ENCODE data around the gene NDFIP1. TPM values are rescaled to one million over a fixed set of nuclear protein-coding genes. Genes with fewer than 3 reads are reported as not detected.

The NDFIP1 gene
- total RNA-seq, 1 donor from 2014 or later: 16.8 TPM

- Histone ChIP-seq H3K27me3 (ENCODE audit: control insufficient read depth, insufficient read depth, low read length) (no peaks in the 10 kb centered on the region), H3K36me3 (ENCODE audit: control insufficient read depth, insufficient read depth, low read length) (no peaks in the 10 kb centered on the region), H3K4me3 (ENCODE audit: low read depth, low read length) (no peak overlapping the region)
- no peak for DNase-seq (ENCODE audit: low read depth)
- TF ChIP-seq CTCF (IDR thresholded peaks at IDR 0.05; ENCODE audit: insufficient read depth, low read length, severe bottlenecking): no peak
- FAIRE-seq: no peak
Measured at GRCh38 chr5:142102980-142103740, 5.4 kb upstream of the NDFIP1 start.

- no peak overlapping the region for H3K4me3 ChIP-seq (ENCODE audit: low read depth, low read length)
- H3K36me3 ChIP-seq (ENCODE audit: control insufficient read depth, insufficient read depth, low read length): no peaks in the 10 kb centered on the region
- no peak for TF ChIP-seq CTCF (IDR thresholded peaks at IDR 0.05; ENCODE audit: insufficient read depth, low read length, severe bottlenecking)
- FAIRE-seq (no peak), DNase-seq (ENCODE audit: low read depth) (no peak)
- no peaks in the 10 kb centered on the region for H3K27me3 ChIP-seq (ENCODE audit: control insufficient read depth, insufficient read depth, low read length)
Measured at GRCh38 chr5:142104491-142104890, 4.1 kb upstream of the NDFIP1 start.

GRCh38 chr5:142106061-142106460 lies 2.5 kb upstream of the NDFIP1 start:
- no peaks in the 10 kb centered on the region for H3K27me3 ChIP-seq (ENCODE audit: control insufficient read depth, insufficient read depth, low read length)
- DNase-seq (ENCODE audit: low read depth) (no peak), FAIRE-seq (no peak)
- no peak overlapping the region for H3K4me3 ChIP-seq (ENCODE audit: low read depth, low read length)
- no peak for TF ChIP-seq CTCF (IDR thresholded peaks at IDR 0.05; ENCODE audit: insufficient read depth, low read length, severe bottlenecking)
- no peaks in the 10 kb centered on the region for H3K36me3 ChIP-seq (ENCODE audit: control insufficient read depth, insufficient read depth, low read length)

- FAIRE-seq: no peak
- no peak for TF ChIP-seq CTCF (IDR thresholded peaks at IDR 0.05; ENCODE audit: insufficient read depth, low read length, severe bottlenecking)
Measured at GRCh38 chr5:142107036-142107735, 1.4 kb upstream of the NDFIP1 start.

GRCh38 chr5:142107736-142108431 lies 695 bp upstream of the NDFIP1 start:
- no peak for FAIRE-seq
- Histone ChIP-seq H3K36me3 (ENCODE audit: control insufficient read depth, insufficient read depth, low read length) (no peaks in the 10 kb centered on the region), H3K27me3 (ENCODE audit: control insufficient read depth, insufficient read depth, low read length) (no peaks in the 10 kb centered on the region), H3K4me3 (ENCODE audit: low read depth, low read length) (no peak overlapping the region)
- DNase-seq (ENCODE audit: low read depth): no peak
- TF ChIP-seq CTCF (IDR thresholded peaks at IDR 0.05; ENCODE audit: insufficient read depth, low read length, severe bottlenecking): no peak

More at GRCh38 chr5:142107036-142107735, 1.4 kb upstream of the NDFIP1 start:
- Histone ChIP-seq H3K4me3 (ENCODE audit: low read depth, low read length) (no peak overlapping the region), H3K36me3 (ENCODE audit: control insufficient read depth, insufficient read depth, low read length) (no peaks in the 10 kb centered on the region), H3K27me3 (ENCODE audit: control insufficient read depth, insufficient read depth, low read length) (no peaks in the 10 kb centered on the region)
- no peak for DNase-seq (ENCODE audit: low read depth)

Data from bronchial epithelial cell (primary cell).